ENCODE measurements around the gene OR52D1. TPM values are rescaled to one million over a fixed set of nuclear protein-coding genes. Genes with fewer than 3 reads are reported as not detected.

OR52D1 gene
- total RNA-seq, 2 experiments from 2014 or later: not detected

DNA sequence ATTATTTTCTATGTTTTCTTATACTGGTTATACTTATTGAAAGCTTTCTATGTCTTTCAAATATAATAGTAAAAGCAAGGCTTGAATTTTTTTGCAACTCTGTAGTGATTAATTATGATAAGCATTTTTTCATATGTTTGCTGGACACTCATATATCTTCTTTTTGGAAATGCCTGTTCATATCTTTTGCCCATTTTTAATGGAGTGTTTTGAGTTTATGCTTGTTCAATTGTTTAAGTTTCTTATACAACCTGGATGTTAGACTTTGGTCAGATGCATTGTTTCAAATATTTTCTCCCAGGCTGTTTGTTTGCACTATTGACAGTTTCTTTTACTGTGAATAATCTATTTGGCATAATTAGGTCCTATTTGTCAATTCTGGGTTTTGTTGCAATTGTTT is 48.0 kb downstream of the OR52D1 start:
- peaks cover 3% of the 10 kb centered on the region for H3K36me3 Mint-ChIP-seq
- peaks cover 5% of the 10 kb centered on the region for H3K9me3 Mint-ChIP-seq
- no peak overlapping the region for H3K4me3 Mint-ChIP-seq
- H3K4me1 Mint-ChIP-seq: no peaks in the 10 kb centered on the region
- H3K27ac Mint-ChIP-seq: no peak overlapping the region
- DNase-seq: no peak
- peaks cover 4% of the 10 kb centered on the region for H3K27me3 Mint-ChIP-seq

Other genes with a start within 250 kb of the OR52D1 start
- gene HBG1, start 238.8 kb upstream of the OR52D1 start, total RNA-seq: not detected
- not detected for gene HBG2, start 233.9 kb upstream of the OR52D1 start, total RNA-seq
- gene HBE1, start 218.7 kb upstream of the OR52D1 start, total RNA-seq: not detected
- not detected for gene OR51B4, start 186.7 kb upstream of the OR52D1 start, total RNA-seq
- gene OR51B2, start 164.4 kb upstream of the OR52D1 start, total RNA-seq: not detected
- not detected for gene OR51B5, start 145.2 kb upstream of the OR52D1 start, total RNA-seq
- gene OR51B6, start 137.2 kb upstream of the OR52D1 start, total RNA-seq: not detected
- gene OR51M1, start 104.9 kb upstream of the OR52D1 start, total RNA-seq: not detected
- not detected for gene OR51Q1, start 66.6 kb upstream of the OR52D1 start, total RNA-seq
- gene OR51I1, start 47.2 kb upstream of the OR52D1 start, total RNA-seq: not detected
- not detected for gene OR51I2, start 39.4 kb upstream of the OR52D1 start, total RNA-seq
- not detected for gene UBQLN3, start 21.3 kb downstream of the OR52D1 start, total RNA-seq
- under 1 TPM in 1 of 2 experiments, not detected in 1; 0.19 TPM for gene UBQLNL, start 28.0 kb downstream of the OR52D1 start, total RNA-seq
- gene OR52H1, start 59.9 kb downstream of the OR52D1 start, total RNA-seq: not detected
- gene OR52B6, start 92.2 kb downstream of the OR52D1 start, total RNA-seq: not detected
- 1 to 10 TPM in 1 of 2 experiments, under 1 TPM in 1; 0.89 to 1.4 TPM for gene TRIM6, start 108.0 kb downstream of the OR52D1 start, total RNA-seq
- 1 to 10 TPM; 6.1 to 7.8 TPM for gene TRIM34, start 136.3 kb downstream of the OR52D1 start, total RNA-seq
- gene TRIM5, start 196.4 kb downstream of the OR52D1 start, total RNA-seq: 10 to 100 TPM; 18.7 to 20.3 TPM
- gene TRIM22, start 201.1 kb downstream of the OR52D1 start, total RNA-seq: 100 to 1,000 TPM; 141 to 143 TPM
- under 1 TPM; 0.10 to 0.16 TPM for gene OR56B1, start 247.8 kb downstream of the OR52D1 start, total RNA-seq